ENCODE results near the gene PDZD2. TPM values are rescaled to one million over a fixed set of nuclear protein-coding genes. Genes with fewer than 3 reads are reported as not detected.

Gene PDZD2
- total and polyA plus RNA-seq, 9 donors: 21.2 to 58.2 (median 37.8) TPM

- Histone ChIP-seq H3K4me1 (ENCODE audit: insufficient read depth) (peaks cover 30% of the 10 kb centered on the region), H3K4me3 (no peak overlapping the region), H3K27me3 (no peaks in the 10 kb centered on the region), H3K36me3 (no peaks in the 10 kb centered on the region), H3K27ac (peak overlapping the region; percentile 49 to 79), H3K9me3 (no peaks in the 10 kb centered on the region)
- DNase-seq: peak in 1 of 5 donors; percentile 54
- intact Hi-C loops (cut with DNase I): no loop called here
- TF ChIP-seq CTCF (IDR thresholded peaks at IDR 0.05) (no peak), EP300 (IDR thresholded peaks at IDR 0.05) (no peak), POLR2A (IDR thresholded peaks at IDR 0.05) (no peak)
- 29 to 35% (median 30%) methylated on average over 6 of the region's 6 CpGs for WGBS, 3 donors
Observed at GRCh38 chr5:31962351-31962751, 323.4 kb downstream of the PDZD2 start.

GRCh38 chr5:31962871-31963307 is 324.0 kb downstream of the PDZD2 start:
- no peaks in the 10 kb centered on the region for H3K9me3 ChIP-seq
- H3K4me3 ChIP-seq: no peak overlapping the region
- intact Hi-C loops (cut with DNase I): no loop called here
- H3K27me3 ChIP-seq: no peaks in the 10 kb centered on the region
- peak overlapping the region; percentile 77 to 79 for H3K27ac ChIP-seq
- 3 to 9% (median 5%) methylated on average over 3 of the region's 3 CpGs for WGBS, 3 donors
- no peaks in the 10 kb centered on the region for H3K36me3 ChIP-seq
- DNase-seq: no peak
- H3K4me1 ChIP-seq (ENCODE audit: insufficient read depth): peaks cover 32% of the 10 kb centered on the region
- TF ChIP-seq EP300 (IDR thresholded peaks at IDR 0.05): no peak
- no peak for TF ChIP-seq CTCF (IDR thresholded peaks at IDR 0.05)
- TF ChIP-seq POLR2A (IDR thresholded peaks at IDR 0.05): no peak

- peak overlapping the region; percentile 77 to 79 for H3K27ac ChIP-seq
- H3K9me3 ChIP-seq: no peaks in the 10 kb centered on the region
- peaks cover 32% of the 10 kb centered on the region for H3K4me1 ChIP-seq (ENCODE audit: insufficient read depth)
- intact Hi-C loops (cut with DNase I): no loop called here
- no peaks in the 10 kb centered on the region for H3K36me3 ChIP-seq
- DNase-seq: peak; percentile 58 to 75 (median 67)
- no peak overlapping the region for H3K4me3 ChIP-seq
- no peak for TF ChIP-seq EP300 (IDR thresholded peaks at IDR 0.05)
- no peak for TF ChIP-seq POLR2A (IDR thresholded peaks at IDR 0.05)
- no peak for TF ChIP-seq CTCF (IDR thresholded peaks at IDR 0.05)
- 16 to 25% (median 19%) methylated on average over 13 of the region's 13 CpGs for WGBS, 3 donors
- no peaks in the 10 kb centered on the region for H3K27me3 ChIP-seq
Observed at GRCh38 chr5:31963358-31964006, 324.6 kb downstream of the PDZD2 start.

GRCh38 chr5:31964007-31964360 is 325.1 kb downstream of the PDZD2 start:
- TF ChIP-seq CTCF (IDR thresholded peaks at IDR 0.05) (no peak), POLR2A (IDR thresholded peaks at IDR 0.05) (no peak), EP300 (IDR thresholded peaks at IDR 0.05) (no peak)
- WGBS, 3 donors: 68 to 80% (median 78%) methylated on average over 2 of the region's 2 CpGs
- Histone ChIP-seq H3K27me3 (no peaks in the 10 kb centered on the region), H3K36me3 (no peaks in the 10 kb centered on the region), H3K4me3 (no peak overlapping the region), H3K27ac (peak overlapping the region; percentile 77 to 79), H3K4me1 (ENCODE audit: insufficient read depth) (peaks cover 32% of the 10 kb centered on the region), H3K9me3 (no peaks in the 10 kb centered on the region)
- intact Hi-C loops (cut with DNase I): no loop called here
- DNase-seq: no peak
